HG03039 (cell line): ENCODE data around the gene PSMG4.

ENCODE experiments used
- ATAC-seq: cut with Tn5 transposase; IDR thresholded peaks from one replicate; pipeline ENCODE4 v1.9.1; 2021; ENCODE audit warnings: mild to moderate bottlenecking, moderate library complexity; ENCODE audit not compliant: unreplicated experiment

PSMG4 gene

GRCh38 chr6:3250231-3250675, 8.5 kb upstream of the PSMG4 start:
- no peak for ATAC-seq

- peak; percentile 64 for ATAC-seq
Observed at GRCh38 chr6:3251462-3252314, 7.1 kb upstream of the PSMG4 start.

- ATAC-seq: no peak
Observed at GRCh38 chr6:3252369-3252768, 6.4 kb upstream of the PSMG4 start.

- ATAC-seq: no peak
Observed at GRCh38 chr6:3252861-3253596, 5.7 kb upstream of the PSMG4 start.

GRCh38 chr6:3253597-3253961, 5.2 kb upstream of the PSMG4 start:
- ATAC-seq: no peak

- ATAC-seq: no peak
Observed at GRCh38 chr6:3258201-3258600, 546 bp upstream of the PSMG4 start.

- peak; percentile 24 for ATAC-seq
Observed at GRCh38 chr6:3259491-3259958, 778 bp downstream of the PSMG4 start.

GRCh38 chr6:3260296-3260695, 1.5 kb downstream of the PSMG4 start:
- no peak for ATAC-seq

GRCh38 chr6:3260772-3261517, 2.2 kb downstream of the PSMG4 start:
- no peak for ATAC-seq

GRCh38 chr6:3261518-3261820, 2.7 kb downstream of the PSMG4 start:
- no peak for ATAC-seq

- no peak for ATAC-seq
Observed at GRCh38 chr6:3261921-3262320, 3.2 kb downstream of the PSMG4 start.

- ATAC-seq: no peak
Observed at GRCh38 chr6:3263096-3263495, 4.3 kb downstream of the PSMG4 start.

GRCh38 chr6:3264356-3264755, 5.6 kb downstream of the PSMG4 start:
- no peak for ATAC-seq

- ATAC-seq: no peak
Observed at GRCh38 chr6:3265671-3266070, 6.9 kb downstream of the PSMG4 start.

- ATAC-seq: no peak
Observed at GRCh38 chr6:3266170-3266569, 7.4 kb downstream of the PSMG4 start.

- ATAC-seq: no peak
Observed at GRCh38 chr6:3267162-3267561, 8.4 kb downstream of the PSMG4 start.

- ATAC-seq: no peak
Observed at GRCh38 chr6:3268680-3269079, 9.9 kb downstream of the PSMG4 start.

GRCh38 chr6:3269281-3269975, 10.7 kb downstream of the PSMG4 start:
- no peak for ATAC-seq

GRCh38 chr6:3270258-3270657, 11.5 kb downstream of the PSMG4 start:
- no peak for ATAC-seq

GRCh38 chr6:3271756-3272155, 13.0 kb downstream of the PSMG4 start:
- no peak for ATAC-seq
